ENCODE results near the gene FSD2.

The FSD2 gene

GRCh38 chr15:82802497-82802896 is 3.4 kb downstream of the FSD2 start:
- Histone ChIP-seq H3K27ac (ENCODE audit: low read depth, low read length, poor library complexity, severe bottlenecking) (no peak overlapping the region), H3K4me3 (ENCODE audit: low read depth, low read length, poor library complexity, severe bottlenecking) (no peak overlapping the region), H3F3A (ENCODE audit: insufficient read depth, low read length) (no peaks in the 10 kb centered on the region), H3K36me3 (ENCODE audit: insufficient read depth, low read length) (no peaks in the 10 kb centered on the region), H3K9ac (ENCODE audit: low read length) (no peak overlapping the region), H3K79me2 (ENCODE audit: insufficient read depth, low read length) (no peaks in the 10 kb centered on the region), H3K27me3 (ENCODE audit: insufficient read depth, low read length) (no peaks in the 10 kb centered on the region), H3K4me2 (ENCODE audit: low read length) (no peak overlapping the region), H3K9me3 (ENCODE audit: low read length) (no peaks in the 10 kb centered on the region), H3K9me2 (ENCODE audit: low read depth, low read length) (no peaks in the 10 kb centered on the region), H2AFZ (ENCODE audit: low read length) (no peak overlapping the region), H4K20me1 (ENCODE audit: insufficient read depth, low read length) (no peaks in the 10 kb centered on the region), H3K4me1 (ENCODE audit: insufficient read depth, low read length, severe bottlenecking) (peaks cover 22% of the 10 kb centered on the region)
- TF ChIP-seq CTCF (IDR thresholded peaks at IDR 0.05; ENCODE audit: low read length), result no peak
- TF ChIP-seq EZH2 (IDR thresholded peaks at IDR 0.05; ENCODE audit: borderline replicate concordance, low read length), result no peak

- H3F3A ChIP-seq (ENCODE audit: insufficient read depth, low read length), result no peaks in the 10 kb centered on the region
- no peak overlapping the region for H2AFZ ChIP-seq (ENCODE audit: low read length)
- no peak overlapping the region for H3K4me3 ChIP-seq (ENCODE audit: low read depth, low read length, poor library complexity, severe bottlenecking)
- no peaks in the 10 kb centered on the region for H3K36me3 ChIP-seq (ENCODE audit: insufficient read depth, low read length)
- no peaks in the 10 kb centered on the region for H3K9me2 ChIP-seq (ENCODE audit: low read depth, low read length)
- TF ChIP-seq EZH2 (IDR thresholded peaks at IDR 0.05; ENCODE audit: borderline replicate concordance, low read length) (no peak), CTCF (IDR thresholded peaks at IDR 0.05; ENCODE audit: low read length) (no peak)
- H4K20me1 ChIP-seq (ENCODE audit: insufficient read depth, low read length), result no peaks in the 10 kb centered on the region
- no peaks in the 10 kb centered on the region for H3K27me3 ChIP-seq (ENCODE audit: insufficient read depth, low read length)
- H3K4me2 ChIP-seq (ENCODE audit: low read length), result no peak overlapping the region
- H3K9ac ChIP-seq (ENCODE audit: low read length), result no peak overlapping the region
- H3K9me3 ChIP-seq (ENCODE audit: low read length), result no peaks in the 10 kb centered on the region
- H3K27ac ChIP-seq (ENCODE audit: low read depth, low read length, poor library complexity, severe bottlenecking), result no peak overlapping the region
- H3K79me2 ChIP-seq (ENCODE audit: insufficient read depth, low read length), result no peaks in the 10 kb centered on the region
- no peaks in the 10 kb centered on the region for H3K4me1 ChIP-seq (ENCODE audit: insufficient read depth, low read length, severe bottlenecking)
Observed at GRCh38 chr15:82799183-82799841, 6.6 kb downstream of the FSD2 start.

GRCh38 chr15:82798531-82799166 is 7.2 kb downstream of the FSD2 start:
- Histone ChIP-seq H3K27me3 (ENCODE audit: insufficient read depth, low read length) (no peaks in the 10 kb centered on the region; the same call in 1 of the 2 replicates), H3K79me2 (ENCODE audit: insufficient read depth, low read length) (no peaks in the 10 kb centered on the region), H3K36me3 (ENCODE audit: insufficient read depth, low read length) (no peaks in the 10 kb centered on the region), H3F3A (ENCODE audit: insufficient read depth, low read length) (no peaks in the 10 kb centered on the region), H3K4me2 (ENCODE audit: low read length) (no peak overlapping the region), H3K9ac (ENCODE audit: low read length) (no peak overlapping the region), H3K4me1 (ENCODE audit: insufficient read depth, low read length, severe bottlenecking) (no peaks in the 10 kb centered on the region), H4K20me1 (ENCODE audit: insufficient read depth, low read length) (no peaks in the 10 kb centered on the region), H3K9me2 (ENCODE audit: low read depth, low read length) (no peaks in the 10 kb centered on the region), H3K4me3 (ENCODE audit: low read depth, low read length, poor library complexity, severe bottlenecking) (no peak overlapping the region), H3K9me3 (ENCODE audit: low read length) (peaks cover 6% of the 10 kb centered on the region), H2AFZ (ENCODE audit: low read length) (no peak overlapping the region), H3K27ac (ENCODE audit: low read depth, low read length, poor library complexity, severe bottlenecking) (no peak overlapping the region)
- TF ChIP-seq EZH2 (IDR thresholded peaks at IDR 0.05; ENCODE audit: borderline replicate concordance, low read length) (no peak), CTCF (IDR thresholded peaks at IDR 0.05; ENCODE audit: low read length) (no peak)
